ENCODE data around the gene WNT5A.

Gene WNT5A

DNA sequence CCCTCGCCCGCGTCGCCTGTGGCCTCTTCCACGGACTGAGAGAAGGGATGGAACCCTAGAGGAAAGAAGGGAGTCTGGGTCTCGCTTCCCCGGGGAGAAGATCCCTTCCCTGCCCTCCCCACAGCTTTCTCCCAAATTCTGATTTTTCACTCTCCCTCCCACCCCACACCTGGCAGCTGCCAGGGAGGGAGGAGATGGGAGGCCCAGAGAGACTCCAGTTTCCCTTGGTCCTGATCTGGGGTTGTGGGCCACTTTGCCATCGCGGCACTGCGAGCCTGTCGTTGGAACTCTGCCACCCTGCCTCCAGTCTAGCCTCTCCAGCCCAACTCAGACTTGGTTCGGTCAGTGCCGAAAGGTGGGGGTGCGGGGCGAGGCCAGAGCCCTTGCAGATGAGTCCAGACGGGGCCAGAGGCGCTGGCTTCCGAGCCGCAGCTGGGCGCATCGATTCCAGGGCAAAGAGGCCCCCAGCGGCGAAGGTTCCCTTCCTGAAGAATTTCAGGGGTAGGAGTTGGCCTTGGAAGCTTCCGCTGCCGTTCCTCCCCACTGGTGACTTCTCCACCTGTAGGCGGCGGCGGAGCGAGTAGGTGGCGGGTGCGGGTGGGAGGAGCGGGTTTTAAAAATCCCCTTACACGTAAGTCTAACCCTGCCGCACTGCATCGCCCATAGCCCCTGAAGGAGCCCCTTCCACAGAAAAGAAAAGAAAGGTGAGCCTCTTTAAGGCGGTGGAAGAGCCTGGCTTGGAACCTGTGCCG, 5.2 kb downstream of the WNT5A start:
- peak in 1 of 4 experiments; percentile 27 for DNase-seq

DNA sequence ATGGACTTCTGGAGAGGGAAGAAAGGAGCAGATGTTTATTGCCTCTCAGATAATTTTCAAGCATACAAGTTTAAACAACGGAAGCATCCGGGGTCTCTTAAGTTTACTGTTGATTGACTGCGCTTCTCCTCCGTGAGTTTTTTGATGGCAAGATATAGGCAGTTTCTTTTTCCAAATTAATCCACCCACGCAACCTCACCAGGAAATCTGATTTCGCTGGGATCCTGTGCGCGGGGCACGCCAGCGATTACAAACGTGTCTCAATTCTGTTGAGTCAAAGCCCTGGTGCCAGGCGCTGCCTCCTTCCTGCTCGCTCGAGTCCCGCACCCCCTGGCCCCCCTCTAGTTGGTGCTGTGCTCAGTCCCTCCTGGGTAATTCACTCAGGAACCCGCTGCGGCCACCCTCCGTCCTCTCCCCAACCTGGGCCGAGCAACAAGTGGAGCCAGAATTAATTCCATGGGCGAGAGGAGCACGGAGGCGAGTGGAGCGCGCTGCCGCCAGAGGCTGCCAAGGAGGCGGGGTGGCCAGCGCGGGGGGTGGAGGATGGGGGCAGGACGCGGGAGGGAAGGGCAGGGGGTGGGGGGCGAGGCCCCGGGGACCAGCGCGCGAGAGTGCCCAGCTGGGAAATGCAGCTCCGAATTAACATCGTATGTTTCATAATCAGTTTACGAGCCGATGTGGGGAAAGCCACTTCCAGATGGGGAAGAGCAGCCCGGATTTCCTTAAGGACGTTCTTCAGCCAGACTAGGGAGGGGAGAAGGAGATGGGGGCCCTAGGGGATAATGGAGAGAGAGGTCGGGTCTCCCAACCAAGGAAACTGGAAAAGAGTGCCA, 6.0 kb downstream of the WNT5A start:
- no peak for DNase-seq

DNA sequence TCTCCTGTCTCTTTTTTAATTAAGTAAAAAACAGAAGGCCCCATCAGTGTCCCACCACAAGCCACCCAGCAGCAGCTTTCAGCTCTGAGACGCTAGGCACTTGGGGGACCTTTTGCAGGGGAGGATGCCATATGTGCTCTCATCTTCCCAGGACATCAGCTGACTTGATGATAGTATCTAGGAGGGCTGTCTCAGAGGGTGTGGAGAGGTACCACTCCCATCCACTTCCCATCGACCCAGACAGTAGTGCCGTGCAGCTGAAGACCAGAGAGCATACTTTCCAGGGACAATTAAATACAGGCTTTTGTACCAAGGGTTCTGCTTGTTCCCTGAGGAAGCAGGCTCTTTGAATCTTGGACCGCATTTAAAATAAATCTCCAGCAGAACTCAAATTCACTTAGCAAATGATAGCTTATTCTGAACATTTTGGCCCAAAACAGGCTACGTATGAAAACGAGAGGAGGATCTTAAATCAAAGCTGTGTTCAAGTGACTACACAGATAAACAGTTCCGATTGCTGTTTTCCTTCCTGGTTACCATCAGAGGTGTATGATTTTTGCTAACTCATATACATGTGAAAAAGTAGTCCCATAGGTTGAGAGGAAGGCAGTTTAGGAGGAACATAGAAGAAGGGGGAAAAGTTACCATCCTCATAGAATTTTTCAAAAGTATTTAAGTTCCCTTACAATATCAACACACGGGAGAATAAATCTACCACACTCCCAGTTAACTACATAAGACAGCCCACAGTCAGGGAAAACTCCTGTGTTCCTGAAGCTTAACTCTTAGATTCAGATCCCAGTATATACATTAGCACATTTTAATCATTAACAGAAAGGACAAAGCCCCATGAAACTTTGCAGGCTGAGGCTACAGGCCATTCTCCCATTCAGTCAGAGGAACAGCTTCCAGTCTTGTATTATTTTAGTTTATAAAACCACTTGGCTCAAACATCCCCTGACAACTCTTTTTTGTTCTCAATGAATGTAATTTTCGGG, 9.5 kb downstream of the WNT5A start:
- DNase-seq = no peak

DNA sequence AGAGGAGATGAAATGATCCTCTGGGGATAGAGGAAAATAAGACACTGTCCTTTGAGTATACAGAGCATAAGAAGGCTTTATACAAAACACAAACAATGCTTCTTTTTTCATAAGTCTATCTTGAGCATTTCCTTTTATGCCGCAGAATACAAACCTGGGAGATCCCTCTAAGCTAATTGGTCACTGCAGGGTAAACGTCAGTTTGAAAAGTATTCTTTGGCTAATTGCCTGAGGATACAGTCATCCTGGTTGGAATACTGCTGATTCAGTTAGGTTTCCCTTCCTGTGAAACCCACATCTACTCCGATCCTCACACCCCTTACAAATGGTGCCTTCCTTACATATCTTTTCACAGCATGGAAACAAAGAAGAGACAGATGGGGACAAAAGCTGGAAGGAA, 10.6 kb downstream of the WNT5A start:
- no peak for DNase-seq

DNA sequence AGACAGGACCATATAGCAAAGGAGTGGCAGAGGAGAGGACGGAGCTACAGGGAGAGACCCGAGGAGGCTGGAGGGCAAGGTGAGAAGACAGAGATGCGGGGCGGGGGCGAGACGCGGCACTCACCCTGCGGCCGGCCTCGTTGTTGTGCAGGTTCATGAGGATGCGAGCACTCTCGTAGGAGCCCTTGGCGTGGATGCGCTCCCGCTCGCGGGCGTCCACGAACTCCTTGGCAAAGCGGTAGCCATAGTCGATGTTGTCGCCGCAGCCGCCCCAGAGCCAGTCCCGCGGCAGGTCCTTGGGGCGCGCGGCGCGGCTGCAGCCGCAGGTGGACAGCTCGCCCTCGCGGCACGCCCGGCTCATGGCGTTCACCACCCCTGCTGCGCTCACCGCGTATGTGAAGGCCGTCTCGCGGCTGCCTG, 12.9 kb downstream of the WNT5A start:
- no peak for DNase-seq

DNA sequence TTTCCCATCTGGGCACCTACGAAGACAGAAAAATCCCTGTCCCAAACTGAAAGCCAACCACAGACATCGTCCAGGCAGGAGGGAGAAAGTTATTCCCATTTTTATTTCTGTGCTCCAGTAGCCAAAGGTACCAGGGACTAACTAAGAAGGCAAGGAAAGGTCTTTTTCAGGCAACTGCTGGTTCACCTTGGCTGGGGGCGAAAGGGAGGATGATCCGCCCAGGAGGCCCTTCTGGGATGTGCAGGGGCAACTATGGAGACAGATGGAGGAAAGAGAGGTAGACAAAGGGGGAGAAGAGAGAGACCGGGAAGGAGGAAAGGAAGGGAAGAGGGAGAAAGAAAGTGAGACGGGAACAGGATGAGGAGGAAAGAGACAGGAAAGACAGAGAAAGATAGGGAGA, 13.3 kb downstream of the WNT5A start:
- DNase-seq = no peak

DNA sequence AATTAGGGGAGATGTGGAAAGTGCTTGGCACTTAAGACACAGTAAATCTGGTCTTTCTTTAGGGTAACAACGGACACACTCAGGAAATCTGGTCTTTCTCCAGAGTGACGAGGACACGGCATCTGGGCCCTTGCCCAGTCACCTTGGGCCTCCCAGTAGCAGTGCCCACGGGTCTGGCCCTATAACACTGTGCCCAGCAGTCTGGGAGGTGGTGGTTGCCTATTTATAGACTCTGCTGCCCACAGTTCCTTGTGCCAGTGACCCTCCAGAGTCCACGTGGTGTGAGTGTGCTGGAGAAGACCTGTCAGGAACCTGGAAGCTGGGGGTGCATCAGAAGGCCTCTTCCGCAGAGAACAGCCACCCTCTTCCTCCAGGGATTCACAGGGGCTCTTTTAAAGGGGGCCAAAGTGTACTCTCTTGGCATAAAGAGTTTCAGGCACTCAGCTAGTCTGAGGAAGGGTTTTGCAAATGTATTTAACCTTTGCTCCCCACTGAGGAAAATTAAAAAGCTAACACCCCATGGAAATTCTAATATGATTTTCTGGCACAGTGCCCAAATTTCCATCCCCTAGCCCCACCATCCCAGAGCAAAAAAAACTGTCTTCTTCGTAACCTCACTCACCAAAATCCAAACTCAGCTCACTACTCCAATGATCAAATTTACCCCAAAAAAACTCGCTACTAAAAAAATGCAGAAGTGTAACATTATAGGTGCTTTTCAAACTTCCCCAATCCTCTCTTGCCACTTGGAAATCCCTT, 15.4 kb downstream of the WNT5A start:
- DNase-seq = no peak

DNA sequence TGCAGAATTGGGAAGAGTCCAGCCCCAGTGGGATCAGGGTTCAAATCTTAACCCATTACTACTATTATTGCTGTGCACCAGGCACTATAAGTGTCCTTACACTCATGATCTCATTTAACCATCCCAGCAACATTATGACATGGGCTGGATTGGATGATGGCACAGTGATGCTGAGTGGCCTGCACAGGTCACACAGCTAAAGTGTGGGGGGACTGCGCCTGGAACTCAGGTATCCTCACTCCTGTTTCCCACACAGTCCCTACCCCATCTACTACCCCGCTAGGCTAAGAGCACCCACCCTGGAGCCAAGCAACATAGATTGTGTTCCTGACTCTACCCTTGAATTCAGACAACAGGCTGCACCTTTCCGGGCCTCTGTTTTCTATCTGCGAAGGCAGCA, 16.0 kb downstream of the WNT5A start:
- DNase-seq = no peak

DNA sequence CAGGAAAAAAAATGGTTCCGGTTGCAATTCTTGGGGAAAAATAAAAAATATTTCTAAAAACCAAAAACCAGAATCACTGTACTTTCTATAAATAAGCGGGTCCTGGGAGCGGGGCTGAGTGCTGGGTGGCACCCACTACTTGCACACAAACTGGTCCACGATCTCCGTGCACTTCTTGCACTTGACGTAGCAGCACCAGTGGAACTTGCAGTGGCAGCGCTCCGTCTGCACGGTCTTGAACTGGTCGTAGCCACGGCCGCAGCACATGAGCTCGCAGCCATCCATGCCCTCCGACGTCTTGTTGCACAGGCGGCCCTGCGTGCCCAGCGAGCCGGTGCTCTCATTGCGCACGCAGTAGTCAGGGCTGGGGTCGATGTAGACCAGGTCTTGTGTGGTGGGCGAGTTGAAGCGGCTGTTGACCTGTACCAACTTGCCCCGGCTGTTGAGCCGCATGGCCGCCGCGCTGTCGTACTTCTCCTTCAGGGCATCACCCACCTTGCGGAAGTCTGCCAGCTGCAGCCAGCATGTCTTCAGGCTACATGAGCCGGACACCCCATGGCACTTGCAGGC, 17.1 kb downstream of the WNT5A start:
- no peak for DNase-seq

DNA sequence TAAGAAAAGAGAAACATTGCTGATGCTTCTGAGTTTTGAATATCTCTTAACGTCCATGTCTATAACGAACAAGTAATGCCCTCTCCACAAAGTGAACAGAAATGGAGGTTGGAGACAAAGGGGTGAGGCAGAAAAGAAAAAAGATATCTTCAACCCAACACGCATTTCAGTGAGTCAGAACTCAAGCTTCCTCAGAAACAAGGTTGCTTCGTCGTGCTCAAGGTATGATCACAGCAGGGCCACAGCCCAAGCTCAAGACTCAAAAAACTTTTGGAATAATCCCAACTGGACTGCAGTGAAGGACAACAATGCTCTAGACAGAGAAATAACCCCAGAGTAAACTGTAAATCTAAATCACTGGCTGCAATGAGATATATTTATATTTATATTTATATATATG, 18.9 kb downstream of the WNT5A start:
- no peak for DNase-seq

DNA sequence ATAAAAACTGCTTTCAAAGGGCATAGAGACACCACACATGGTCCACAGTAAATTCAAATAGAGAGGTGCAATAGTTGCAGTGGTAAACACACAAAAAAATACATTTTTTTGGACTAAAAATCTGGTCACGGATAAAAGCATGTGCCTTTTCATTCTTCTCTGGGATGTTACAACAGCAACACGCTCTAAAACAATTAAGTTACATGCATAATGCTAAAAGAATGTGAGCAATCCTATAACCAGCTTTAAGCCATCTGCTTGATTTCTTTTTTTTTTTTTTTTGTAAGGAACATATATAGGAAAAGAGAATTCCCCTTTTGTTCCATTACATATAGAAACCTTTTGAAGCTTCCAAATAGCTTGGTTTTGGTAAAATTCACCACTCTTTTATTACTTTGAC, 20.0 kb downstream of the WNT5A start:
- no peak for DNase-seq

DNA sequence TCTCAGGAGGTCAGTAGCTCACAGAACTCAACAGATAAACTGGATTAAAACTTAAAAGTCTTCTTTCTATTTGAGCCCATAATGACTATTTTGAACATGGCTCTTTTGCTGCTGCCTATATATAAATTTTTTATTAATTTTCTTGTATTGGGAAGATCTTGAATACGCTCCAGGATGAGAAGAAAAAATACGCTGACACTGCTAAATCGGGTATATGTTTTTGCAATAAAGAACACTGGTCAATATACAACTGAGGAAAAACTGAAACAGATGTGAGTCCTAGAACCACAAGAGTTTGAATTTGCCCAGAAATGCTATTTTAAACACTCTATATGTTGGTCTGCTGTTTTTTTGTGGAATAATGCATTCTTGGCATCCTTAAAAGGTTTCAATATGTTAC, 20.6 kb downstream of the WNT5A start:
- no peak for DNase-seq

DNA sequence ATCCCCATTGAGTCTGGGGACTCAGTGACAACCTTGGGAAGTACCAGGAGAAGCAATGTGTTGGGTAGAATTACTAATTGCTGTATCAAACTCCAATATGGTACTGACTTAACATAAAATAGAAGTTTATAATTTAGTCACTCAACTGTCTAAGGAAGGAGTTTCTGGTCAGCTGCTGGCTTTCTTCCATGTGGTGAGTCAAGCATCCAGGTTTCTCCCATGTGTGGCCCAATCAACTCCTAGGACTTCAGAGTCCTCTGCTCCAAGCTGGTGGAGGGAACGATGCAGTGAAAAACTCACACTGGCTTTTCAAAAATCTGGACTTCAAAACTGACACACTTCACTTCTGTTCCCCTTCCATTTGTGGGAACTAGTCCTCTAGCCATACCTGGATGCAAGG, 25.2 kb downstream of the WNT5A start:
- DNase-seq = no peak

DNA sequence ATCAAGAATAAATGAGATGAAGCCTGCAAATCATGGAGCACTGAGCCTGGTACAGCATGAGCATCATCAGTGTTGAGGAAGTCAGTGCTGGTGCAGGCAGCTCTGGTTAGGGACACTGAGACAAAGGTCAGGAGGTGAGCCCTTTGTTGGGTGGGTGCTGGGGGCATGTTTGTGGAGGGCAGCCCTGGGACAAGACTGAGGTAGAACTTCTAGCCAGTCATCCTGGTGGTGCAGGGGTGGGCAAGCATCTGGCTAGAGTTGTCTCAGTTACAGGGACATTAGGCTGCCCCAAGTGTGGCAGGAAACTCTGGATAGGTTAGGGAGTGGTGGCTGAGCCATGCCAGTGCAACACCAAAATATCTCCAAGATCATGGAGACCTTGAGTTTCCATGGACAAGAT, 27.3 kb downstream of the WNT5A start:
- DNase-seq = no peak

DNA sequence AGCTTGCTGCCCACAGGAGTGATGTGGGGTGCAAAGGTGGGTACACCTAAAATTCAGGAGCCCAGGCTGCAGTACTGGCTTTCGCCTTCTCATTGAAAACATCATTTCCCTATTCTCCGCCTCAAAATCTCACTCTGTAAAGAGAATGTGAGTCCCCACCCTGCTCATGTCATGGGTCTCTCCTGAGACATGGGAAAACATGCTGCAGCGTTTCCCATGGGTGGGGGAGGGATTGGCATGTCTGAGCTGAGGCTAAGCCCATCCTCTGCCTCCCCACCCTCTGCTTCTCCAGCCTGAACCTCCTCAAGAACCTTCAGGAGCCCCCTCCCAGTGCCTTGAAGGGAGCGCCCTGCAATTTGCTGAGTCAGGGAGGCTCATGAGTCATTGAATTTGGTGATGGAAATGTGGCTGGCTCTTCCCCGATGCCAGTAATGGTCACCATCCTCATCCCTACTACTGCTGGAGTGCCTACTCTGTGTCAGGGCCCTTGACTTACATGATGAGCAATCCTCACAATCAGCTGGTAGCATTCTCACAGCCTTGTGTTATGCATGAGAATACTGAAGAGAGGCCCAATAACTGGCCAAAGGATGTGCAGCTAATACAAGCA, 28.8 kb downstream of the WNT5A start:
- DNase-seq = no peak

DNA sequence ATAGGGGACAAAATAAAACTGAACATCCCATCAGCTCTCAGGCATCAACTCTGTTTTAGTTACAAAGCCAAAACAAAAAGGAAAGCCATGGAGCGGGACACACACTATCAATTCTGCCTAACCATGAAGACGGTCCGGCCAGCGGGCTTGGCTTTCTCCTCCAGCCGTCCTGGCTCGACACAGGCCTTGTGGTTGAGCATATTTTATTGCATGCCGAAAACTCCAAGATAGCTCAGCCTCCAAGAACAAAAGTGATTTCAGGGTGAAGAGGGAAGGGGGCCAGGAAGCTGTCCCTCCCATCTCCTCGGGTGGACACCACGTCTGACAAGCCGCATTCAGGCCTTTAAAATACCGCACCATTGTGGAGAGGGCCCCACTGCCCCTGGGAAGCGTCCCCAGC, 31.2 kb downstream of the WNT5A start:
- no peak for DNase-seq

DNA sequence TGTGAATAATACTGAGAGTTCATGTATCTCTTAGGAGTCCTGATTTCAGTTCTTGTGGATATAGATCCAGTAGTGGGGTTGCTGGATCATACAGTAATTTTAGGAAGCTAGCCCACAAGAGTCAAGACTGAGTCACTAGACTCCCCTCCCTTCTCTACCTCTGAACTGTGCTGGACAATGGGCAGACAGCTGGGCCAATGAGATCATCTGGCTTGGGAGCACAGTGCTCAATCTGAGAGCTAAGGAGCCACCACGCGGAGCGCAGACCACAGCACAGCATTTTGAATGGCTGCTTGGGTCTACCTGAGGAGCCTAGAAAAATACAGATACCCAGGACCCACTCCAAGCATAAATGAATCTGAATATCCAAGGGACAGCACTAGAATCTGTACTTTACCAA, 32.5 kb downstream of the WNT5A start:
- no peak for DNase-seq

DNA sequence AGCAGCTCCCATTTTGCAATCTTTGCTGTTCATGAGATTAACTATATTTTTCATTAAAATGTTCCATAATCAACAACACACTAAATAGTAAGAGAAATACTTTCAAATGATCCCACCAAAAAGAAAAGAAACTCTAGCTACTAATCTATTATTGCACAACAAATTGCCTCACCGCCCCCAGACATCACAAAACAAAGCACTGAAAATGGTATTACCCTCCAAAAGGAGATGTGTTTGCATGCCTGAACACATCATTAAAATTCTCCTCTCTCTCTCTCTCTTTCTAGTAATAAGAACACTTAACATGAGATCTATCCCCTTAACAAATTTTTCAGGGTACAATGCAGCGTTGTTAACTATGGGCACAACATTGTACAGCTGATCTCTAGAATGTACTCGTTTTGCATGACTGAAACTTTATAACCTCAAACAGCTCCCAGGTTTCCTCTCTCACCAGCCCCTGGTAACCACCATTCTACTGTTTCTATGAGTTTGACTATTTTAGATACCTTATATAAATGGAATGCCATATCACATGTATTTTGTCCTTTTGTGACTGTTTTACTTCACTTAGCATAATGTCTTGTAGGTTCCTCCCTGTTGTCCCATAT, 33.1 kb downstream of the WNT5A start:
- DNase-seq = no peak

DNA sequence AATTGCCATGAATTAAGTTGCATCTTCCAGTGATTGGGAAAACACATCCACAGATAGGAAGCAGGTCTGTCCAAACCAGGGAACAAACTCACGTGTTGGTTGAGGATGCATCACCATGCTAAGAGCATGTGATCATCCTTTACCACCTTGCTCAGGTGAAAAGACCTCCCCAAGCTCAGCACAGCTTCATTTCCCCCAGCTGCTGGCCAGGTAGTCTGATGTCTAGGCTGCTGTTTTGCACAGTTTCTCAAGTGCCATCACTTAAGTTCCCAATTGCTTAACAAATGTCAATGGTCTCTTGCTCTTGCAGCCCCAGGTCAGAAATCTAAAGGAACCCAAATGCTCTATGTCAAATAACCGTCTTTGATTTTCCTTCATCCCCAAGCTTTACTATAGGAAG, 34.2 kb downstream of the WNT5A start:
- no peak for DNase-seq

DNA sequence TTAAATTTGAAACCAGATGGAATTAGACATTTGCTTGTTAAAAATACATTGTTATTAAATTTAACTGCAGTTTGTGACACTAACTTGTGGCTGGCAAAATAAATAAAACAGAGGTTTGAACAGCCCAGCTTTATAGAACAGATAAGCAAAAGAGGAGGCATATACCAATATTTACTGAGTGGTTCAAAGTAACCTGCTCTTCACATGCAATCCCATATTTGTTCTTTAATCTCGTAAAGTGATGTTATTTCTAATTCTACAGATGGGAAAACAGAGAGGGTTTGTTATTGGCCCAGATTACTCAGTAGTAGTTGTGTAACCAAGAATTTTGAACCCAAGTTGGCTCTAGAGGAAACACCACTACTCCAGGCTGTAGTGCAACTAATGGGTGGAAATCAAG, 37.6 kb downstream of the WNT5A start:
- no peak for DNase-seq

DNA sequence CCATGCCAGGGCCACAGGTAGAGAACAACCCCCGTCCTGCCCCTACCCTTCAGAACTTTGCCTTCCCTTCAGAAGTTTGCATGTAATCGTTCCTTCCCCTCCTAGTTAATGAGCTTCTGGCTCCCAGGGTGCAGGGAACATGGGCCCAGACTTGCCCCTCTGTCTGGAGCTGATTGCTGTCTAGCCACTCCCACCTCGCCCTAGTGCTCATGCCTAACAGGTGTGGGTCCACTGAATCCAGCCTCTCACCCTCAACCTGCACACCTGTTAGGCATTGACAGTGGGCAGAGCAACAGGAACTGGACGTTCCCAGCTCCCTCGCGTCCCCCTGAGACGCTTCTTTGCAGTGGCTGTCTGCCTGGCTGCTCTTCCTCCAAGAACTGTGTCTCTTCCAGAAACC, 40.3 kb downstream of the WNT5A start:
- no peak for DNase-seq
